ENCODE measurements around the gene PGPEP1. TPM values are rescaled to one million over a fixed set of nuclear protein-coding genes. Genes with fewer than 3 reads are reported as not detected.

PGPEP1 gene, protein sequence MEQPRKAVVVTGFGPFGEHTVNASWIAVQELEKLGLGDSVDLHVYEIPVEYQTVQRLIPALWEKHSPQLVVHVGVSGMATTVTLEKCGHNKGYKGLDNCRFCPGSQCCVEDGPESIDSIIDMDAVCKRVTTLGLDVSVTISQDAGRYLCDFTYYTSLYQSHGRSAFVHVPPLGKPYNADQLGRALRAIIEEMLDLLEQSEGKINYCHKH
- total RNA-seq = 6.4 and 15.9 TPM in 2 replicates

DNA sequence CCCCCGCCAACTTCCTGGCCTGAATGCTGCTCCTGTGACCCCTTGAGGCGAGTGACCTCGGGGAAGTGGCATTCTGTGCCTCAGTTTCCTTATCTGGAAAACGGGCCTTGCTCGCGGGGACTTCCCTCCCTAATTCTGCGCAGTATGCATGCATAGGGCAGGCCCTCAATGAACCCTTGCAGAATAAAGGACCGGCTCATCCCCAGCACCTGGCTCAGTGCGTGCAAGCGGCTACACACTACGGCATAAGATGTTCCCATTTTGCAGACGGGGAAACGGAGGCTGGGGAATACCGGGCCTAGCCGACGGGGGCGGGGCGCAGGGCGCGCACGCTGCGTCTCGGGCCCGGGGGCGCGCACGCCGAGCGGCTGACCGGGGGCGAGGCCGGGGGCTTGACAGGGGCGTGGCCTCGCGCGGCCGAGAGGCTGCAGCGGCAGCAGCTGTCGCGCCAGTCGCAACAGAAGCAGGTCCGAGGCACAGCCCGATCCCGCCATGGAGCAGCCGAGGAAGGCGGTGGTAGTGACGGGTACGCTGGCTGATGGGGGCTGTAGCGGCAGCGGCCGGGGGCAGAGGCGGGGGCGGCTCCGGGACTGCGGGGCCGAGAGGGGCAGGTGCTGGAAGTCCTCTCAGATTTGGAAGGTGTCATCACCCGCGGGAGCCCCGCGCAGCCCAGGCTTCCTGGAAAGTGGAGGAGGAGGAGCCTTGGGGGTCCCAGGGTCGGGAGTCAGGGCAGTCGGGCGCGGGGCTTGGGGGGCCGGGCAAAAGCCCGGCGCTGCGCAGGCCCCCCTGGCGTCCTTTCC, at the start of gene PGPEP1:
Gene PGPEP1 (plus strand): TSS at position 409 of the 800 bp plus-strand sequence. CDS start 84 bp downstream, at position 493.

DNA sequence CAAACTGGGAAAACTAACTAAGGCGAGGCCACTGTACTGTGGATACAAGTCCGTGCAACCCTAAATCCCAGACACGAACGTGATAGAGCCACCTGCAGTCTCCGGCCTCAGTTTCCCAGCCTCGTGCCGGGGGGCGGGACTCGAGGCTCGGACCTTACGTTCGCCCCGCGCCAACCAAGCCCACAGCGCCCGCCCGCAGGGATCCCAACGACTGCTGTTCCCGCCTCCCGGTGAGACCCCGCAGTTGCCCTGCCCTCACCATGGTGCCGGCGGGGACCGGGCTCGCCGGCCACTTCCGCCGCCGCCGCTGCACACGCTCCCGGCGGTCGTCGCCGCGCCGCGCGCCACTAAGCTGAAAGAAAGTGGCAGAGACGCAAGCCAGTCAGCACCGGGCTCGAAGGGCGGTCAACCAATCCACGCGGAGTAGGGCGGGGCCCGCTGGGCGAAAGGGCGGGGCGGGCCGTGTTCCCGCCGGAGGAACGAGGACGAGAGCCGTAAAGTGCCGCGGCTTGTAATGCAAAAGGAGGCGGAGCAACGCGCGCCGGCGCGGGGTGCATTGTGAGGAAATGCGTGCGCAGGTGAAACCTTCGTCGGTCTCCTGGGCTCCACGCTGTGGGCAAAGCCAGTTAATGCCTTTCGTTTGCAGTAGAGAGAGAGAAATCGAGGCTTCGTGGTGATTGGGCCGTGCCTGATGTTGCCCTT, 17.5 kb upstream of the PGPEP1 start, which contains the start of gene LSM4:
Gene LSM4 (minus strand): TSS at position 318 of the 702 bp plus-strand sequence. CDS start 56 bp downstream, at position 262.

DNA sequence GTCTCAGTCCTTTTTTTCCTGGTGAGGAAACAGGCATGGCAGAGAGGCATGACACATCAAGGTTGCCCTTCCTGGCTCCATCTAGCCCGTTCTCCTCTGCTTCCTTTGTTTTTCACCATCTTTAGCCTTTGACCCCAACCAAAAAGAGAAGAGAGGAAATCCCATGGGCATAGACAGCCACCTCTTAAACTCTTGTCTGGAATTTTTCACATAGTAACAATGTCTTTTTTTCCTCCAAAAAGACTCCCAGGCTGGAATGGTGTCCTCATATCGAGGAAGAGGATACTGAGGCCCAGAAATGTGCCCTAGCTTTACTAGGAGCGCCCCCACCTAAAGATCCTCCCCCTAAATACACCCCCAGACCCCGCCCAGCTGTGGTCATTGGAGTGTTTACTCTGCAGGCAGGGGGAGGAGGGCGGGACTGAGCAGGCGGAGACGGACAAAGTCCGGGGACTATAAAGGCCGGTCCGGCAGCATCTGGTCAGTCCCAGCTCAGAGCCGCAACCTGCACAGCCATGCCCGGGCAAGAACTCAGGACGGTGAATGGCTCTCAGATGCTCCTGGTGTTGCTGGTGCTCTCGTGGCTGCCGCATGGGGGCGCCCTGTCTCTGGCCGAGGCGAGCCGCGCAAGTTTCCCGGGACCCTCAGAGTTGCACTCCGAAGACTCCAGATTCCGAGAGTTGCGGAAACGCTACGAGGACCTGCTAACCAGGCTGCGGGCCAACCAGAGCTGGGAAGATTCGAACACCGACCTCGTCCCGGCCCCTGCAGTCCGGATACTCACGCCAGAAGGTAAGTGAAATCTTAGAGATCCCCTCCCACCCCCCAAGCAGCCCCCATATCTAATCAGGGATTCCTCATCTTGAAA, 45.5 kb downstream of the PGPEP1 start, which contains the start of gene GDF15:
Gene GDF15 (plus strand): TSS at position 484 of the 868 bp plus-strand sequence. CDS start 32 bp downstream, at position 516.

DNA sequence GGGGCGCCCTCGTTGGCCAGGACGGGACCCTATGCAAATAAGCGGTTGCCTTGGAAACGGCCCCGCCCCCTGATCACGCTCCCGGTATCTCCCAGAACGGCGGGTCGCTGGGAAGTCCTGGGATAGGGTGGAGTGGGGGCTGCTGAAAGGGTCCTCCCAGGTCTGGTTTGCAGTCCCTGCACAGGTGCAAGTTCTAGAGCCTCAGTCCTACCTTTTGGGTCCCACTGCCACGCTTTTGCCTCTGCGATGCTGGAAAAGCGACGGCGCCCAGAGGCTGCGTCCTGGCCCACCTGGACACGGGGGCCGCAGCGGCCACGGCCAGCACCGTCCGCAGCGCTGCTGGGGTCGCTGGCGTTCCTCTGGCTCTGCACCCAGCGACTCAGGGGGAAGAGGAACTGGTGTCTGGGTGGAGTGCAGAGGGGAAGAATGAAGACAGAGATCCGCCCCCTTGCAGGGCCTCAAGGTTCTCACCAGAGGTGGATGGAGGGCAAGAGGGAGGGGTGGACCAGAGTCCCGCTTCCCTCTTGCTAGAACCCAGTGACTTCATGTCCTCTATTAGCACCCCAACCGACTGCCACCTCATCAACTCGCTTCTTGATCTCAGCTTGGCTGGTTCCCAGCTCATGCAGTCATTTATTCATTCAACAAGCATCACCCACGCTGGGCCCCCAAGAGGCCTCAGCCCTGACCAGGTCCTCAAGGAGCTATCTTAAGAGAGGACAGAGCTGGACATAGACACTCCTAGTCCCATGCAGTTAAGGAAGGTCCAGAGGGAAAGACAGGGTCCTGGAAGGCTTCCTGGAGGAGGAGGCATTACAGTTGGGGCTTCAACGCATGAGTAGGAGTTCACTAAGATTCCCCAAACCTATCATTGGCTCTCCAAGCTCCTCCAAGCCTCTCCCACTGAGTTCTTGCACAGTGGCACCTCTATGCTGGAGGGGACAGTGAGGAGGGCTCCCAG, 57.1 kb downstream of the PGPEP1 start, which contains the start of gene LRRC25:
Gene LRRC25 (minus strand): TSS at position 381 of the 961 bp plus-strand sequence. CDS start 659 bp downstream, outside the sequence.

DNA sequence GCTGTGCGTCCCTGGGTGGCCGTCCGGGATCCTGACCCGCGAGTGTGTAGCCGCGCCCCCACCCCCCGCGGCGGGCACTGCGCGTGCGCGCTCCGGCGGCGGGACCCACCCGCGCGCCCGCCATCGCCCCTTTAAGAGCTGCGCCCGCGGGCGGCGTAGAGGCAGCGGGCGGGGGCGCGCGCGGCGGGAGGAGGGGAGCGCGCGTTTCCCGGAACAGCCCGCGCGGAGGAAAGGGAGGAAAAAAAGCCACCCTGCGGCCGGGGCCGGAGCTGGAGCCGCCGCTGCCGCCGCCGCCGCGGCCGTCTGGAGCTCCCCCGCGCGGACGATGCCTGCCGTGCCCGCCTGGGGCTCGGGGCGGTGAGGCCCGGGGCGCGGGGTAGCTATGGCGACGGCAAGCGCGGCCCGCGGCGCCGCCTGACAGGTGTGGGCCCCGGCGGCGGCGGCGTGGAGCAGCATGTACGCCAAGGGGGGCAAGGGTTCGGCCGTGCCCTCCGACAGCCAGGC, 78.8 kb downstream of the PGPEP1 start, which contains the start of gene SSBP4:
Gene SSBP4 (plus strand): TSS at position 204 of the 504 bp plus-strand sequence. CDS start 251 bp downstream, at position 455.

Other genes starting within 250 kb of the PGPEP1 start
- 1.1 and 1.2 TPM in 2 replicates for gene MAST3, start 242.8 kb upstream of the PGPEP1 start, total RNA-seq
- 13.3 and 23.4 TPM in 2 replicates for gene PIK3R2, start 187.4 kb upstream of the PGPEP1 start, total RNA-seq
- gene IFI30, start 166.8 kb upstream of the PGPEP1 start, total RNA-seq = 24.5 and 39.5 TPM in 2 replicates
- 11.1 and 23.0 TPM in 2 replicates for gene MPV17L2, start 147.4 kb upstream of the PGPEP1 start, total RNA-seq
- 0.43 TPM in 1 of 2 replicates, not detected in the other for gene RAB3A, start 136.6 kb upstream of the PGPEP1 start, total RNA-seq
- 0.43 TPM in 1 of 2 replicates, not detected in the other for gene PDE4C, start 114.2 kb upstream of the PGPEP1 start, total RNA-seq
- gene IQCN, start 66.1 kb upstream of the PGPEP1 start, total RNA-seq = under 0.01 TPM in 1 of 2 replicates, not detected in the other
- gene JUND, start 59.0 kb upstream of the PGPEP1 start, total RNA-seq = 179 and 199 TPM in 2 replicates
- gene LSM4, start 17.5 kb upstream of the PGPEP1 start, total RNA-seq = 178 and 217 TPM in 2 replicates
- 79.5 and 141 TPM in 2 replicates for gene GDF15, start 45.6 kb downstream of the PGPEP1 start, total RNA-seq
- not detected in 2 replicates for gene LRRC25, start 57.0 kb downstream of the PGPEP1 start, total RNA-seq
- 37.6 and 44.5 TPM in 2 replicates for gene SSBP4, start 78.8 kb downstream of the PGPEP1 start, total RNA-seq
- gene ISYNA1, start 97.5 kb downstream of the PGPEP1 start, total RNA-seq = 33.9 and 41.7 TPM in 2 replicates
- 9.8 and 10.1 TPM in 2 replicates for gene ELL, start 181.5 kb downstream of the PGPEP1 start, total RNA-seq
- 211 and 228 TPM in 2 replicates for gene FKBP8, start 203.0 kb downstream of the PGPEP1 start, total RNA-seq
- gene KXD1, start 217.3 kb downstream of the PGPEP1 start, total RNA-seq = 66.5 and 73.5 TPM in 2 replicates
- 916 and 1,024 TPM in 2 replicates for gene UBA52, start 231.3 kb downstream of the PGPEP1 start, total RNA-seq
- gene REX1BD, start 248.2 kb downstream of the PGPEP1 start, total RNA-seq = 38.2 and 69.9 TPM in 2 replicates